ENCODE data around the gene CEP57L1.

GRCh38 chr6:109062767-109063352 is 32.4 kb upstream of the CEP57L1 start:
- TF ChIP-seq CTCF (IDR thresholded peaks at IDR 0.05; ENCODE audit: insufficient read depth, low read length) (no peak), REST (IDR thresholded peaks at IDR 0.05; ENCODE audit: insufficient replicate concordance, low read depth) (no peak), POLR2AphosphoS5 (IDR thresholded peaks at IDR 0.05; ENCODE audit: low read depth) (no peak), GABPA (IDR thresholded peaks at IDR 0.05; ENCODE audit: low read depth) (no peak), SPI1 (IDR thresholded peaks at IDR 0.05; ENCODE audit: borderline replicate concordance, low read depth) (no peak)

Data from HL-60 (cell line).